GM23248 (cell line): ENCODE data around the gene NRSN2. TPM values are rescaled to one million over a fixed set of nuclear protein-coding genes. Genes with fewer than 3 reads are reported as not detected.

ENCODE experiments used
- DNase-seq: peaks from one replicate; pipeline ENCODE4 v3.0.0-alpha.2; 2015
- H2AFZ ChIP-seq: fragments of 200-600 bp; sonication (generic); 2 replicates; pipeline ENCODE4 v1.6.1; 2016; ENCODE audit warnings: antibody characterized with exemption
- H3F3A ChIP-seq: fragments of 200-600 bp; sonication (generic); 2 replicates; pipeline ENCODE4 v1.6.1; 2016; ENCODE audit warnings: mild to moderate bottlenecking, antibody characterized with exemption, mixed run types; ENCODE audit not compliant: insufficient read depth
- H3K27ac ChIP-seq: fragments of 200-600 bp; sonication (generic); 2 replicates; pipeline ENCODE4 v1.5.1; 2016; ENCODE audit warnings: mild to moderate bottlenecking
- H3K27me3 ChIP-seq: fragments of 200-600 bp; sonication (generic); replicated peaks from 2 replicates; pipeline ENCODE4 v1.6.1; 2016; ENCODE audit warnings: mild to moderate bottlenecking; ENCODE audit not compliant: insufficient read depth
- H3K36me3 ChIP-seq: fragments of 200-600 bp; sonication (generic); 2 replicates; pipeline ENCODE4 v1.6.1; 2016; ENCODE audit warnings: low read depth, mild to moderate bottlenecking
- H3K4me1 ChIP-seq: fragments of 200-600 bp; sonication (generic); 2 replicates; pipeline ENCODE4 v1.6.1; 2016; ENCODE audit warnings: mild to moderate bottlenecking; ENCODE audit not compliant: insufficient read depth
- H3K4me2 ChIP-seq: fragments of 200-600 bp; sonication (generic); one replicate; pipeline ENCODE4 v1.6.1; 2016; ENCODE audit warnings: mild to moderate bottlenecking; ENCODE audit not compliant: unreplicated experiment
- H3K4me3 ChIP-seq: fragments of 200-600 bp; sonication (generic); 2 replicates; pipeline ENCODE4 v1.5.1; 2016; ENCODE audit warnings: mild to moderate bottlenecking
- H3K79me2 ChIP-seq: fragments of 200-600 bp; sonication (generic); 2 replicates; pipeline ENCODE4 v1.6.1; 2016; ENCODE audit warnings: mild to moderate bottlenecking; ENCODE audit not compliant: insufficient read depth
- H3K9ac ChIP-seq: fragments of 200-600 bp; sonication (generic); 2 replicates; pipeline ENCODE4 v1.6.1; 2016; ENCODE audit warnings: mild to moderate bottlenecking
- H3K9me2 ChIP-seq: fragments of 200-600 bp; sonication (generic); 2 replicates; pipeline ENCODE4 v1.6.1; 2016; ENCODE audit warnings: mixed run types, mild to moderate bottlenecking, moderate library complexity; ENCODE audit not compliant: insufficient read depth
- H3K9me3 ChIP-seq: fragments of 200-600 bp; sonication (generic); one replicate; pipeline ENCODE4 v1.6.1; 2017; ENCODE audit warnings: low read depth
- H4K20me1 ChIP-seq: fragments of 200-600 bp; sonication (generic); 2 replicates; pipeline ENCODE4 v1.6.0; 2016; ENCODE audit not compliant: insufficient read depth
- EZH2 ChIP-seq: fragments of 200-600 bp; sonication (generic); IDR thresholded peaks from 2 replicates; pipeline ENCODE4 v1.6.1; 2018; ENCODE audit warnings: antibody characterized with exemption, mild to moderate bottlenecking; ENCODE audit not compliant: insufficient read depth, poor library complexity, severe bottlenecking
- EZH2phosphoT487 ChIP-seq: fragments of 200-600 bp; sonication (generic); IDR thresholded peaks from 2 replicates; pipeline ENCODE4 v1.6.1; 2018; ENCODE audit warnings: antibody characterized with exemption, moderate library complexity, mild to moderate bottlenecking, low read depth; ENCODE audit not compliant: insufficient read depth
- WGBS, 2 experiments: methylation state at CpG; one replicate each; pipeline ENCODE4 v1.1.6; 2015 to 2017; ENCODE audit warnings: low lambda C conversion rate in 2 of 2, low coverage in 1 of 2; ENCODE audit errors: missing lambda C conversion rate in 2 of 2; 5-methylcytosine and 5-hydroxymethylcytosine counted together
- in situ Hi-C: fragments of 300-500 bp; cut with MboI; formaldehyde crosslinking; loops from 2 replicates; pipeline ENCODE4 v1.15.0; 2020
- polyA plus RNA-seq: library from polyadenylated mRNA; unstranded; fragments of >200 nt; fragmentation: Nextera tagmentation; extraction: Ambion mirVana; gene quantifications from 2 replicates; pipeline ENCODE4 v1.2.1, GENCODE V29; 2016
- total RNA-seq: library from RNA; depleted of rRNA; stranded (reverse); fragments of >200 nt; shearing (Covaris generic); gene quantifications from 2 replicates; pipeline ENCODE4 v1.2.3, GENCODE V29; 2014; rRNA removed

NRSN2 gene
- total RNA-seq (58.8 and 76.8 TPM in 2 replicates), polyA plus RNA-seq (76.7 and 78.2 TPM in 2 replicates)

GRCh38 chr20:346640-347316 lies at the start of gene NRSN2:
TSS of gene NRSN2 (plus strand) at chr20:347111. CDS start at chr20:349644, 2,533 bp downstream.
- H4K20me1 ChIP-seq: no peaks in the 10 kb centered on the region
- H3K27ac ChIP-seq: peak within 1 kb of the TSS; percentile 84
- H3K36me3 ChIP-seq: peaks cover 5% of the 10 kb centered on the region; the same call in 1 of the 2 replicates
- peaks cover 16% of the 10 kb centered on the region for H3F3A ChIP-seq
- no peaks in the 10 kb centered on the region for H3K9me3 ChIP-seq
- peak within 1 kb of the TSS; percentile 87 for H3K9ac ChIP-seq
- DNase-seq: peak; percentile 83
- peaks cover 8% of the 10 kb centered on the region for H3K79me2 ChIP-seq
- WGBS, 2 experiments: 1% methylated on average over 16 to 41 of the region's 50 CpGs
- in situ Hi-C loops: no loop called here
- H3K4me1 ChIP-seq: no peaks in the 10 kb centered on the region
- no peak for TF ChIP-seq EZH2phosphoT487
- no peak for TF ChIP-seq EZH2
- H3K9me2 ChIP-seq: no peaks in the 10 kb centered on the region
- H3K4me2 ChIP-seq: peak within 1 kb of the TSS; percentile 86
- peak within 1 kb of the TSS; percentile 86 for H3K4me3 ChIP-seq
- H2AFZ ChIP-seq: peak within 1 kb of the TSS; percentile 92
- H3K27me3 ChIP-seq: no peaks in the 10 kb centered on the region

- DNase-seq: peak; percentile 88
- peak overlapping the region; percentile 81 for H3K27ac ChIP-seq
- peak overlapping the region; percentile 92 for H3K4me3 ChIP-seq
- WGBS, 2 experiments: 0 to 1% methylated on average over 52 to 68 of the region's 75 CpGs
- in situ Hi-C loops: no loop called here
- H3K9ac ChIP-seq: peak overlapping the region; percentile 92
- peak overlapping the region; percentile 49 for H2AFZ ChIP-seq
- peak overlapping the region; percentile 87 for H3K4me2 ChIP-seq
- no peaks in the 10 kb centered on the region for H3K27me3 ChIP-seq
- peaks cover 11% of the 10 kb centered on the region; the same call in 1 of the 2 replicates for H3F3A ChIP-seq
- TF ChIP-seq EZH2: no peak
- no peak for TF ChIP-seq EZH2phosphoT487
- H3K4me1 ChIP-seq: peaks cover 15% of the 10 kb centered on the region
- H3K79me2 ChIP-seq: peaks cover 59% of the 10 kb centered on the region
- no peaks in the 10 kb centered on the region for H3K36me3 ChIP-seq
- no peaks in the 10 kb centered on the region for H3K9me3 ChIP-seq
- no peaks in the 10 kb centered on the region for H3K9me2 ChIP-seq
- H4K20me1 ChIP-seq: peaks cover 11% of the 10 kb centered on the region; the same call in 1 of the 2 replicates
Measured at GRCh38 chr20:297925-298775, 48.8 kb upstream of the NRSN2 start.

- peak overlapping the region; percentile 92 for H3K4me3 ChIP-seq
- H3K79me2 ChIP-seq: peaks cover 59% of the 10 kb centered on the region
- peaks cover 11% of the 10 kb centered on the region; the same call in 1 of the 2 replicates for H3F3A ChIP-seq
- H3K27ac ChIP-seq: peak overlapping the region; percentile 81
- peaks cover 11% of the 10 kb centered on the region; the same call in 1 of the 2 replicates for H4K20me1 ChIP-seq
- H3K9me2 ChIP-seq: no peaks in the 10 kb centered on the region
- DNase-seq: no peak
- peak overlapping the region; percentile 87 for H3K4me2 ChIP-seq
- TF ChIP-seq EZH2phosphoT487: no peak
- TF ChIP-seq EZH2: no peak
- H3K9ac ChIP-seq: peak overlapping the region; percentile 92
- in situ Hi-C loops: no loop called here
- WGBS, 2 experiments: 3% methylated on average over 15 of the region's 15 CpGs
- no peaks in the 10 kb centered on the region for H3K36me3 ChIP-seq
- H2AFZ ChIP-seq: no peak overlapping the region
- peaks cover 15% of the 10 kb centered on the region for H3K4me1 ChIP-seq
- no peaks in the 10 kb centered on the region for H3K9me3 ChIP-seq
- no peaks in the 10 kb centered on the region for H3K27me3 ChIP-seq
Measured at GRCh38 chr20:298776-299391, 48.0 kb upstream of the NRSN2 start.

- 56% methylated on average over 10 of the region's 10 CpGs for WGBS, 2 experiments
- Histone ChIP-seq H3K9me2 (no peaks in the 10 kb centered on the region), H3K9me3 (no peaks in the 10 kb centered on the region), H3K36me3 (no peaks in the 10 kb centered on the region), H3K27ac (no peak overlapping the region), H3K4me1 (peaks cover 15% of the 10 kb centered on the region), H3F3A (peaks cover 11% of the 10 kb centered on the region; the same call in 1 of the 2 replicates), H3K27me3 (no peaks in the 10 kb centered on the region), H3K79me2 (peaks cover 59% of the 10 kb centered on the region), H3K4me2 (peak overlapping the region; percentile 87), H2AFZ (no peak overlapping the region), H4K20me1 (peaks cover 11% of the 10 kb centered on the region; the same call in 1 of the 2 replicates), H3K4me3 (peak overlapping the region; percentile 92), H3K9ac (peak overlapping the region; percentile 92; the same call in 1 of the 2 replicates)
- DNase-seq: peak; percentile 7
- in situ Hi-C loops: no loop called here
- TF ChIP-seq EZH2: no peak
- TF ChIP-seq EZH2phosphoT487: no peak
Measured at GRCh38 chr20:300345-300990, 46.4 kb upstream of the NRSN2 start.
